ENCODE measurements around the gene PLEKHN1.

Gene PLEKHN1

DNA sequence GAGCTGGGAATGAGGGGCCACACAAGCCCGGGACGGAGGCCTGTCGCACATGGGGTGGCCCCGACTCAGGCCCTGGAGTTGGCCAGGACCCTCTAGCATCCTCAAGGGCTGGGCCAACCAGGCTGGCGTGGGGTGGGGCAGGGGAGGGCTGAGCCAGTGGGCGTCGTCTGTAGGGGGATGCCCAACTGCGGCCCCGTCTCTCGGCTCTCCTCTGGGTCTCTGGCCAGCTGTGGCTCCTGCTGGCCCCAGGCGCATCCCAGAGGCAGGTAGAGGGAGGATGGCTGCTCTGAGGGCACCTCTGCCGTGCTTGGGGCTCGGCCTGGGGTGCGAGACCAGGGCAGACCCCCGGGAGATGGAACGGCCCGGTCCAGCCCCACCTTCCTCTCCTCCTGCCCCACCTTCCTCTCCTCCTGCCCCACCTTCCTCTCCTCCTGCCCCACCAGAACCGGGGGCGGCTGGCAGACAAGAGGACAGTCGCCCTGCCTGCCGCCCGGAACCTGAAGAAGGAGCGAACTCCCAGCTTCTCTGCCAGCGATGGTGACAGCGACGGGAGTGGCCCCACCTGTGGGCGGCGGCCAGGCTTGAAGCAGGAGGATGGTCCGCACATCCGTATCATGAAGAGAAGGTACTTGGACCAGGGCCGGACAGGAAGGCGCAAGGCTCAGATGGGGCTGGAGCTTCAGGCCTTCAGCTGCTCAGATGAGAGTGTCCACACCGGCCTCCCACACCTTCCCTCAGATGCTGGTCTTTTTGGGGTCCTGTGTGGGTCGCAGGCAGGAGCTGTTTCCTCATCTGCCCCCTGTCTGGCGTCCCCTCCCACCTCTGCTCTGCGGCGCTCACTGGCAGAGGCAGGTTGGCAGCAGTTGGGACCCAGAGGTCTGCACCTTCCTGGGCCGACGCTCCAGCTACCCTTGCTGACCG lies 36.3 kb upstream of the PLEKHN1 start:
- DNase-seq = no peak

DNA sequence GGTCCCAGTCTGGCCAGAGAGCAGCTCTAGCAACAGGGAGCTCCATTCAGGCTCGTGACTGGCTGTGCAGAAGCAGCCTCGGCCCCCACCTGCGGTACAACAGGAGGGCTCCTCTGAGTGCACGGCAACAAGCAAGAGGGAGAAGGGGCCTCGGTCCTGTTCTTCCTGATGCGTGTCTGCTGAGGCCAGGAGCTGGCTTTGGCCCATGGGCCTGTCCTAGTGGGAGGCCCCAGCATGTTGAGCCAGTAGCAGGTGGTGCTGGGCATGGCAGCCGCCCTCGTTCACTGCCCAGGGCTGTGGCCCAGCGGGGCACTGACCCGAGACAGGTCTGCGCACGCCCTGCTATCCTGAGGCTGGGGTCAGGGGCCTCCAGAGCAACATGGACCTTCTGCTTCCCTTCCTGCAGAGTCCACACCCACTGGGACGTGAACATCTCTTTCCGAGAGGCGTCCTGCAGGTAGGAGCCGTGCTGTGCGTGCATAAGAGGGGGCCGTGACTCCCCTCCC lies 35.6 kb upstream of the PLEKHN1 start:
- DNase-seq = no peak

DNA sequence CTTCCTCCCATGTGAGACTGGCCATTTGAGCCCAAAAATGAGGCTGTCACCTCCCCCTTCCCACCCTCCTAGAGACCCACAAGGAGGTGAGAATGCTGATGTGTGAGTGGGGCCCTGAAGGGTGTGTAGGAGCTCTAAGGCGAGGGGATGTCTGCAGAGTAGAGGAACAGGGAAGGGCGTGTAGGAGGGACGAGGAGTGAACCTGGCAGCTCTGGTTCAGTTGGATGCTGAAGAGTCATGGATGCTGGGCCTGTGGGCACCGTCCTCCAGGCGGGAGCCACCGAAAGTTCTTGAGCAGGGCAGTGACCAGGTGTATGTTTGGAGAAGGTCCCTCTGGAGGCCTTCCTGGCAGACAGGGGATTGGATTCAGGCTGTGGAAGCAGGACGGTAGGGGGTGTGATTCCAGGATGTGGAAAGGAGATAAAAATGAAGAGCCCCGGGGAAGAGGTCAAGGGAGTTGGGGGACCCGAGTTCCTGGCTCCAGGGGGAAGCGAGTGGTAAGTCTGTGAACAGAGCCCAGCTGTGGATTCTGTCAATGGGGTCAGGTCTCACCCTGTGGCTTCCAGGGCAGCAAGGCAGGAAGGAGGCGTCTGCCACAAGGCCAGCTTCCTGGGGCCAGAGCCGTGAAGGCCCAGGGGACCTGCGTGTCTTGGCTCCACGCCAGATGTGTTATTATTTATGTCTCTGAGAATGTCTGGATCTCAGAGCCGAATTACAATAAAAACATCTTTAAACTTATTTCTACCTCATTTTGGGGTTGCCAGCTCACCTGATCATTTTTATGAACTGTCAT lies 34.7 kb upstream of the PLEKHN1 start:
- no peak for DNase-seq

DNA sequence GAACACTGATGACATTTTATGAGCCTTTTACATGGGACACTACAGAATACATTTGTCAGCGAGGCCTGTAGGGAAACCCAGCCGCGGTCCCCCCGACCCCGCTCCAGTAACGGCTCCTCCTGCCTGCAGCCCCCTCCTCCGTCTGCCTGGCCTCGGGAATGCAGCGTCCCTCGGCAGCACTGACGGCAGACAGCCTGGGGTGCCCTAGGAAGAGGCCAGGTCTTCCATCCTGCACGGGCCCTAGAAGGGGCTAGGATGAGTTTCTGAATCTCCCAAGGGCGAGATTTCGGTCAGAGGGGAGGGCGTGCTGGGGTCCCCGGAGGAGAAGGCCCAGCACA lies 34.1 kb upstream of the PLEKHN1 start:
- no peak for DNase-seq

DNA sequence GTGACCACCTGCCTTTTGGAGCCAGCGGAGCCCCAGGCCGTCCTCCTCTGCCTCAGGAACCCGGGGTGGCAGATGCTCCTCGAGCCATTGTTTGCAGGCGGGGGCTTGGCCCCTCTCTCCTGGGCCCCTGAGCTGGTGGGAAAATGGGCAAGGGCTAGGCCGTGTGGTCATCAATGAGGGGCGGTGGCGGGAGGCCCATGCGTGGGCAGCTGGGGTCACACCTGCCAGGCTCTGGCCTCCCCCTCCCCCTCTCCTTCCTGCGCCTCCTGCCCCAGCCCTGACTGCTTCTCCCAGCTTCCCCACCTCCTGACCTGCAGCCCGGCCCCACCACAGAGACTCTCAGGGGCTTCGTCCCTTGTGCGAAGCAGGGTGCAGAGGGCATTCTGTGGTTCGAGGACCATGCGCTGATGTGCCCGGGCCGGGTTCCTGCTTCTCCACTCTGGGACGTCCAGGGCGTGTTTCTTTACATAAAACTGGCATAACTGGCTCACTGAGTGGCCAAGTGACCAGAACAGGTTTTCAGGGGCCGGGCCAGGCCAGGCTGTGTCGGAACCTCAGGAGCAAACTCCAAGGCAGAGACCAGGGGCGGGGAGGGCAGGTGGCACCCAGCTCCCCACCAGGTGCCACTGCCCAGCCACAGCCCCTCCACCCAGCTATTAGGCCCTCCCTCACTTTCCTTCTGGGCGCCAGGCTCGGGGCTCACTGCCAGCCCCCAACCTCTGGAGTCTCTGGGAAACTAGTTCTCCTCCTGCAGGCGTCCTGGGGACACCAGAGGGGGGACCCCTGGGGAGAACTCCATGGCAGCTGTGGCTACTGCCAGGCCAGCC lies 33.3 kb upstream of the PLEKHN1 start:
- DNase-seq = no peak

DNA sequence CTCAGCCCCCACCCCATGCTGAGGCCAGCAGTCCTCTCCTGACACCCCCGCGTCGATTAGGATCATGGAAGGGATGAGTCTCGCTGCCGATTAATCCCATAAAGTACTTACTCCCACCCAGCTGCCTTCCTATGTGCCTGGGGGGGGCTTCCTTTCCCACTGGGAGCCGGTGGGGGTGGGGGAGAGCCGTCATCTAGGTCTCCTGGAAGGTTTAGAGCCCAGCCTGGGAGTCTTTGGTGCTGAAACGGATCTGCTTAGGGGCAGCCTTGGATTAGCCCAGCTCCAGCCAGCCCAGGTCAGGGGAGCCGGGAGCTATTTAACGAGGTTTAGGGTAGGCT lies 32.7 kb upstream of the PLEKHN1 start:
- no peak for DNase-seq

DNA sequence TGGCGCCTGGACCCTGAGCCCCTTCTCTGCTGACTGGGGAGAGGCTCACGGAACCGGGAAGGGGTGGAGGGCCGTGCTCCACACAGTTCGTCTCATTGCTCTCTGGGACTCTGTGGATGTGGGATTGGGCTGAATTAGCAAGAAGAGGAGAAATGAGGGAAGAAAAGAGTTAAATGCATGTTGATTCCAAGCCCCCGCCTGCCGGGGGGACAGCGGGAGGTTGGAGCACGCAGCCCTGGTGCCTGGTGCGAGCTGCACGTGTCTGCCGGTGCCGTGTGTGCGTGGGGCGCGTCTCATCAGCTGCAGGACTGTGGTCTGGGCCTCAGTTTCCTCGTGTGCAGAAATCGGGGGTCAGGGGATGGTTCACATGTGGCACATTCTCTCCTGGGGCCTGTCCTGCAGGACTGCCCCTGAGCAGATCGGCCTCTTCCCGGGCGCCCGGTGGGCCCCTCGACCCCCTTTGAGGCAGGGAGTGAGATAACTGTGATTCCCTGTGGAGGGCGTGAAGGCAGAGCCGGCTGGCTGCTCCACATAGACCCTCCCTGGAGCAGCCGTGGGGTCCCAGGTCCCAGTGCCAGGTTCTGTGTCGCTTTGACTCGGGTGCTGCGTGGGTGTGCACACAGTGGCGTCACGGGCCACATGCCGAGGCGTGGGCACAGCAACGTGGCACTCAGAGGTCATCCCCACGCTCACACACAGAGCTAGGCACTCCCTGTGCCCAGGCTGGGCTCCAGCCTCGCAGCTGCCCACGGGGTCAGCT lies 31.1 kb upstream of the PLEKHN1 start:
- no peak for DNase-seq

DNA sequence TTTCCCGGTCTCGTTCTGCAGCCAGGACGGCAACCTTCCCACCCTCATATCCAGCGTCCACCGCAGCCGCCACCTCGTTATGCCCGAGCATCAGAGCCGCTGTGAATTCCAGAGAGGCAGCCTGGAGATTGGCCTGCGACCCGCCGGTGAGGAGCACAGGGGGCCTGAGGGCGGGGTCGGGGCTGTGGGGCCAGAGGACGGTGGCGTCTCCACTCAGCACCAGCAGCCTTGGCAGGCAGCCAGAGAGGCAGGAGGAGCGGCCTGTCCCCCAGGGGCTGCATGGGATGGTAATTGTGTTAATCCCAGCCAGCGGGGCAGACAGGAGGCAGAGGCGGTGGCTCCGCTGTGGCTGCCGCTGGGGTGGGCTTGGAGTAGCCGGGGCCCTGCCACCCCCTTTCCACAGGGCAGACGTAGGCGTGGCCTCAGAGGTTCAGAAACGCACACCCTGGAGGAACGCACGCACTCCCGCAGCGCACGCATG lies 30.5 kb upstream of the PLEKHN1 start:
- DNase-seq = peak; percentile 83

DNA sequence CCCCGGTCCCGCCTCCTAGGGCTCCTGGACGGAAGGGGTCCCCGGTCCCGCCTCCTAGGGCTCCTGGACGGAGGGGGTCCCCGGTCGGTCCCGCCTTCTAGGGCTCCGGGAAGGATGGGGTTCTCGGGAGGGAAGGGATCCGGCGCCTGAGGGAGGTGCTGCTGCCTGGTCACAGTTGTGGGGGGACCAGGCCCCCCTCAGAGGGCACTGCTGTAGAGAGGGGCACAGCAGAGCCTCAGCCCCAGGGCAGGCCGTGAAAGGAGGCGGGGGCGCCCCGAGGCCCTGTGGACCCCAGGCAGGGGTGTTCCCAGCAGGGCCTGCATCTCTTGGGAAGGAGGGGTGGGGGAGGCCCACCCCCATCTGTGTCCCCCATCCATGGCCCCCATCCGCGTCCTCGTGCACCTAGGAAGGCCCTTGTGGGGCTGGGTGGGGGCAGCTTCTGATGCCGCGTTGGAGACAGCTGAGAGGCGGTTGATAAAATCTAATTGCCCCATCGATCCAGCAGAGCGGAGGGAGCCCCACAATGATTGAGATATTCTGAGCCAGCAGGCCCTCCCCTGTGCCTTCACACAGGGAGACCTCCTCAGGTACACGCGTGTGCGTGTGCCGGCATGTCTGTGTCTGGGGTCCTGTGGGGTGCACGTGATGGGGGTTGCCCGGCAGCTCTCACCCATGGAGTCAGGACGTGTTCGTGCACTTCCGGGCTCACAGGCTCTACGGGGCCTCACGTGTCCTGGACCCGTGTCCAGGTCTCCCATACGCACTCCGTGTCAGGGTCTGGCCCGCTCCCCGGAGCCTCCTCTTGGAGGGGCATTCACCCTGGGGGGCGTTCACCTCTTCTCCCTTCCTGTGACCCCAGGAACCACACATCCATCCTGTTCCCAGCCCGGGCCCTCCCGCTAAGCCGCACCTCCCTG lies 29.7 kb upstream of the PLEKHN1 start:
- DNase-seq = no peak

DNA sequence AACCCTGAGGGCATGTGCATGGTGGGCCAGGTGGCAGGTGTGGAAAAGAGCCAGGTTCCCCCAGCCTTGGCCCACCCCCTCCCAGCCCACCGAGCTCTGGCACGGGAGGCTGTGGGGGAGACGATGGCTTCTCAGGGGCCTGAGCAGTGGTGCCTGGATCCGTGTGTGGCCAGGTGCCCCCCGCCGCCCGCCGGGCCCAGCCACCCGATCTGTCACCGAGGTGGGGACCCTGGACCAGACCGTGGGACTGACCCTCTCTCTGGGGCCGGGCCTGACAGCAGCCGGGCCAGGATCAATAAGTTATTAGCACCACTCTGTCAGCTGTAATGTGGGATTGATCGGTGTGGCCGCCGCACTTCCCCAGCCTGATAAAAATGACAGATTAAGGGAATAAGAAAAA lies 28.8 kb upstream of the PLEKHN1 start:
- DNase-seq = no peak

DNA sequence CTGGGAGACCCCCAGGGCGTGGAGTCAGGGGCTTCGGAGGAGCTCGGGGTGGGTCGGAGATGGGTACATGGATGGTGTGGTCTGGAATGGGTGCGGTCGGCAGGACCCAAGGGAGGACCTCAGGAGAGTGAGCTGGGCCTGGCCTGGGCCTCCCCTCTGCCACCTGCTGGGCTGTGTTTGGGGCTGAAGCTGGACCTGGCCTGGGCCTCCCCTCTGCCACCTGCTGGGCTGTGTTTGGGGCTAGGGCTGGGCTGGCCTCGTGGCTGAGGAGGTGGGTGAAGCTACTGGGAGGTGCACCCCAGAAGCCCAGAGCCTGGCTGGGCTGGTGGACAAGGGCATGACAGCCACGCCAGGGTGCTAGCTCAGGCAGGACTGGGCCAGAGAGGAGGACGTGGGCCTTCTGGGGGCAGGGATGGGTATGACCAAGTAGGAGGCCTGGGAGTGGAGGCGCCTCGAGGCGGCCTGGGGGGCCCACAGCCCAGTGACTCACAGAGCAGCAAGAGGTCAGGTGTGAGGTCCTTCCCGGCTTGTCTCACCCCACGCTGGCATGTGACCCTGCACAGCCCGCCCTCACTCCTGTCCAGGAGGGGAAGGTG lies 28.1 kb upstream of the PLEKHN1 start:
- no peak for DNase-seq

DNA sequence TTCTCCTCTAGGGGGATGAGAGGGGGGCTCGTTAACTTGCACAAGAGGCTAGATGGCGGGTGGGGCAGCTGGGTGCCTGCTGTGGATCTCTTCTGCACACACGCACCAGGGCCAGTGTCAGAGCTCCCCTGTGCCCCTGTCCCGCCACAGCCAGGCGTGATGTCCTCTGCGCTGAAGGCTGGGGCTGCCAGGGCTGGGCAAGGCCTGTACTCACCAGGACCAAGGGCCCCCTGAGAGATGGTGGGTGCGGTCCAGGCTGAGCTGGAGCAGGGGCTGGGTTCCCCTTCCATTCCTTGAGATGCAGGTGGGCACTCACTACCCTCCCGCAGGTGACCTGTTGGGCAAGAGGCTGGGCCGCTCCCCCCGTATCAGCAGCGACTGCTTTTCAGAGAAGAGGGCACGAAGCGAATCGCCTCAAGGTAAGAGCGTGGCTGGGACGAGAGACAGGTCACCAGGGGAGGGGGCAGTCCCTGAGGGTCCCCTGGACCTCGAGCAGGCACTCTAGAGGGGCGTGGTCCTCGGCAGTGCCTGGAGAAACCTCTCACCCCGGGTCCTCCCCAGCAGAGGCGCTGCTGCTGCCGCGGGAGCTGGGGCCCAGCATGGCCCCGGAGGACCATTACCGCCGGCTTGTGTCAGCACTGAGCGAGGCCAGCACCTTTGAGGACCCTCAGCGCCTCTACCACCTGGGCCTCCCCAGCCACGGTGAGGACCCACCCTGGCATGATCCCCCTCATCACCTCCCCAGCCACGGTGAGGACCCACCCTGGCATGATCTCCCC lies 27.4 kb upstream of the PLEKHN1 start:
- no peak for DNase-seq

DNA sequence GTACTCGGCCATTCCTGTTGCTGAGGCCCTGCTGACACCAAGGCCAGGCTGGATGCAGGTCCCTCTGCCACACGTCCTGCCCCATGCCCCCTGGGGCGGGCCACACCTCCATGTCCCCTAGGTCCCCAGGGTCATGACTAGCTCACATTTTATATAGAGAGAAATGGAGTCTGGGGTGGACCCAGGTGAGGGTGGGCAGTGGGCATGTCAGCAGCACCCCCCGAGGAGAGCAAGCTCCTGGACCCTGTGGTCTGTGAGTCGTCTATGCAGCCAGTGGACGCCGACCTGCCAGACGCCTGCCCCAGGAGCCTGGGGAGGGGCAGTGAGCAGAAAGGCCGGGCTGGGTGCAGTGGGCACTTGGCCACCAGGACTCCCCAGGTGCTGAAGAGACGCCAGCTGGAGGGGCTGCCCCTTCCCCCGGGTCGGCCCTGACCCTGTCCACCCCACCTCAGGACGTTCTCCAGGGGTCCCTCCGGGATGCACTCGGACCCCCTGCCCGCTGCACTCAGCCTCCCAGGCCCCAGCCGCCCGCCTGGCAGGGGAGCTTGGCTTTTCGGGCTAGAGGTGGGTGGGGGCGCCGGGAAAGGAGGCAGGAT lies 26.7 kb upstream of the PLEKHN1 start:
- DNase-seq = no peak

DNA sequence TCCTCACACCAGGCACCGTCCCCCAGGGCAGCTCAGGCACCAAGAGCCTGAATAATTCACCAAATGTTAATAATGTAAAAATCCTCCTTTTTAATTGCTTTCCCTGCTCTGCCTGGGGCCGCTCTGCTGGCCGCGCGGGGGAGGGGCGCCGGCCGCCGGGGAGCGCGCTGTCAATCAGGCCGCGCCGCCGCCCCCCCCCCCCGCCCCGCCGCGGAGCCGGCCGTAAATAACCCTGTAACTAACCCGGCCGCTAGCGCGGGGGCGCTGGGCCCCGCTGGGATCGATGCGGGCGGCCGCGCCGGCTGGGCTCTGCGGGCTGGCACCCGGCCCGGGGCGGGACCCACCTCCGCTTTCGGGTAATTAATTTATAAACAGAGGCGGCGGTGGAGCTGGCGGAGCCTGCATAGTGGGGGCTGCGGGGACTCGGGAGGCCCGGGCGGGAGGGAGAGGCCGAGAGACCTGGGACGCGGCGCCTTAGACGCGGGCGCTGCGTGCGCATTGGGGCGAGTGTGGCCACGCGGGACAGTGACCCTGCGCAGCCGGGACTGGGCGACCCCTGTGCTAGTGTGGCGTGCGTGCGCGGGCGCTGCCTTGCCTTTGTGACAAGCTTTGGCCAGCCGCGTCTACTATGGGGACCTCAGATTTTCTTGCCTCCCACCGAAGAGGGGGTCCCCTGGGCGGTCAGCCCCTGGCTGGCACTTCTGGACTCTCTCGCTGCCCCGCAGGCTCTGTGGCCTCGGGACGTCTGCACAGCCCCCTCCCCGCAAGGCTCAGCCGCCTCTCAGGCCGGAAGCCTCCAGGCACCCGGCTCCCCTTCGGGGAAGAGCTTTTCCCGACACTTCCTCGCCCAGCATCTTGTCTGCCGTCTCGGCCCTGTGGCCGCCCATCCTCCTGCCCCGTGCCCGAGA lies 25.9 kb upstream of the PLEKHN1 start:
- peak; percentile 77 for DNase-seq

DNA sequence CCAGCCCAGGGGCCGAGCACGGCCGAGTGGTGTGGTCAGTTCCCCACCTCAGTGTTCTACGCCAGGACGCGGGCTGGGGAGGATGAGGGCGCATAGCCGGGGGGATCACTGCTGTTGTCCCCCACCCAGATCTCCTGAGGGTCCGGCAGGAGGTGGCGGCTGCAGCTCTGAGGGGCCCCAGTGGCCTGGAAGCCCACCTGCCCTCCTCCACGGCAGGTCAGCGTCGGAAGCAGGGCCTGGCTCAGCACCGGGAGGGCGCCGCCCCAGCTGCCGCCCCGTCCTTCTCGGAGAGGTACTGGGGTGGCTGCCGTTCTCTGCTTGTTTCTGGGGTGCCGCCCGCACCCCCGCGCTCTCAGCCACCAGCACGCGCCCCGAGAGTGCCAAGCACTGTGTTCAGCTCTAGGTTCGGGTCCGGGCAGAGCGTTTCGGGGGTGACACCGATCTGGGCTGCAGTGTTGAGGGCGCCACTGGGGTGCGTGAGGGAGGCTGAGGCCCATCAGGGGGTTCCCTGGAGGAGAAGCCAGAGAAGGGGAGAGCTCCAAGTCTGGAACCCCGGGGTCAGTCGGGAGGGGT lies 25.2 kb upstream of the PLEKHN1 start:
- DNase-seq = no peak

DNA sequence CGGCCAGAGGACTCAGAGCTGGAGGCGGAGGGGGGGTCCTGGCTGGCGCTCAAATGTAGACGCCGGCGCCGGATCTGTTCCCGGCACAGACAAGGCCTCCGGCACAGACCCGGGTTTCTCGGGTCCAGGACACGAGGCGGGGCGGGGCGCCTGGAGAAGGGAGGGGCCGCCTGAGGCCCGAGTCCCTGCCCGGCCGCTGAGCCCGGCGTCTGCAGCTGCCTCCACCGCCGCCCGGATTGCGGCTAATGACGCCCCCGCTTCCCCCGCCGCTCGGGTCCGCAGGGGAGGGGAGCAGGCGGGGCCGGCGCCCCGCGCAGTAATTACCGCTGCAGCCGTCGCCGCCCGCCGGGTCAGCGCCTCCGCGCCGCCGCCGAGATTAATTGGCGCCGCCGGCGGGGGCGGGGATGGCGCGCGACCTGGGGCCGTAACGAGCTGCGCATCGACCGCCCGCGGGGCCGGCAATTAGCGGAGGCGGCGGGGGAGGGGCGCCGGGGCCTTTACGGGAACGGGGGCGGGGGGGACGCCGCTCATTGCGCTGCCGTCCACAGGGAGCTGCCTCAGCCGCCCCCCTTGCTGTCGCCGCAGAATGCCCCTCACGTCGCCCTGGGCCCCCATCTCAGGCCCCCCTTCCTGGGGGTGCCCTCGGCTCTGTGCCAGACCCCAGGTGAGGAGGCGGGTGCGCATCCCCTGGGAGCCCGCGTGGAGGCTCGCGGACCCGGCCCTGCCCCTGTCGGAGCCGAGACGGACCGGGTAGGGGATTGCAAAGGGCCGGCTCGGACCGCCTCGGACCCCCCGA lies 24.5 kb upstream of the PLEKHN1 start:
- peak; percentile 83 for DNase-seq

DNA sequence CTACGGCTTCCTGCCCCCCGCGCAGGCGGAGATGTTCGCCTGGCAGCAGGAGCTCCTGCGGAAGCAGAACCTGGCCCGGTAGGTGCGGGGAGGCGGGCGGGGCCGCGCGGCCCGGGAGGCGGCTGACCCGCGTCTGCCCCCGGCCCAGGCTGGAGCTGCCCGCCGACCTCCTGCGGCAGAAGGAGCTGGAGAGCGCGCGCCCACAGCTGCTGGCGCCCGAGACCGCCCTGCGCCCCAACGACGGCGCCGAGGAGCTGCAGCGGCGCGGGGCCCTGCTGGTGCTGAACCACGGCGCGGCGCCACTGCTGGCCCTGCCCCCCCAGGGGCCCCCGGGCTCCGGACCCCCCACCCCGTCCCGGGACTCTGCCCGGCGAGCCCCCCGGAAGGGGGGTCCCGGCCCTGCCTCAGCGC lies 23.9 kb upstream of the PLEKHN1 start:
- peak; percentile 36 for DNase-seq
